Measurements from ENCODE around the gene MAEA. TPM values are rescaled to one million over a fixed set of nuclear protein-coding genes. Genes with fewer than 3 reads are reported as not detected.
A peak's percentile ranks its signal among the peaks of the same experiment; 100 is the strongest.

MAEA gene
- polyA plus RNA-seq, 2 of the 4 experiments (the other 2 are of a cell fraction): 46.1 to 58.4 TPM

DNA sequence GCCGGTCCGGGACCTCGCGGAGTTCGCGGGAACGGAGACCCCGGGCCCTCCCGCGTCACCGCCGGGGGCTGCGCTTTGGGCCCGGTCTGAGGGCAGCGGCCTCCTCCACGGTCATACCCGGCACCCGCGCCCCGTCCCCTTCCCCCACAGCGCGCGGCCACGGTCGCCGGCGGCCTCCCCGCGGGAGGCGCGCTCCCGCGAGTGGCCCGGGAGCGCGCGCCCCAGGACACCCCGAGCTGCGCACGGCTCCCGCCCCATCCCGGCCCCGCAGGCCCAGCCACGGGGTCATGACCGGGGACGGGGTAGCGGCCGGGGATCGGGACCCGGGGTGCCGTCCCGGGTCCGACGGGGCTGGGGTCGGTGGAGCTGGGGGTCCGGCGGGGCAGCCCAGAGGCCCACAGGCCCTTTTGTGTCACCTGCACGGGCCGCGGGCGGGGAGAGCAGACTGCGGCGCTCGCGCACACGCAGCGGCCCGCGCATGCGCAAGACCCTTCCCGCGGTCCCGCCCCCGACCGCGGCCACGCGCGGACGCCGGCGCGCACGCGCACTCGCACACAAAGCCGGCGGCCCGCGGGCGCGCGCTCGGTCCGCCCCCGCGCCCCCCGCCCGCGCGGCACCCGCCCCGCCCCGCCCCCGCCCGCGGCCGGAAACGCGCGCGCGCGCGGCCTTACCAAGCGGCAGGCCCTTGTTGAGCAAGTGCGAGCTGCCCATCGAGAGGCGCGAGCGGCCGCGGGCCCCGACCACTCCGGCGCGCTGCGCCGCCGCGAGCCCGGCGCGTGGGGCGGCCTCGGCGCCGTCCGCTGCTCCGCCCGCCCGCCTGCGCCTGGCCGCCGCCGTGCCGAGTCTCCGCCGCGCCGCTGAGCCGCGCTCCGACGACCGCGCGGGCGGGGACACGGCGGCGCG is 41.2 kb upstream of the MAEA start, which contains the start of gene CTBP1 (continued):
- TF ChIP-seq ATOH8 (CRISPR knock-in tag; IDR thresholded peaks at IDR 0.05; ENCODE audit: low read depth) (0 out of 2 replicates have a peak, but pooled peaks have one; percentile 32), SMC3 (IDR thresholded peaks at IDR 0.05) (no peak), PHF8 (IDR thresholded peaks at IDR 0.05; ENCODE audit: borderline replicate concordance, low read depth) (peak; percentile 45; the same call in 1 of the 2 replicates), POLR2A (IDR thresholded peaks at IDR 0.05; ENCODE audit: low read length) (peak; percentile 49), MAX (IDR thresholded peaks at IDR 0.05) (no peak; the same call in 1 of the 2 replicates), NPAS2 (CRISPR knock-in tag; IDR thresholded peaks at IDR 0.05; ENCODE audit: borderline replicate concordance) (no peak), CEBPB (IDR thresholded peaks at IDR 0.05) (no peak), MYC (IDR thresholded peaks at IDR 0.05; ENCODE audit: borderline replicate concordance, low read length) (0 out of 2 replicates have a peak, but pooled peaks have one; percentile 17), EP300 (IDR thresholded peaks at IDR 0.05) (no peak), TFCP2L1 (CRISPR knock-in tag; IDR thresholded peaks at IDR 0.05) (no peak), NFE2L2 (conservative IDR thresholded peaks at IDR 0.05; ENCODE audit: low read length) (no peak), KDM5A (IDR thresholded peaks at IDR 0.05) (no peak)
- TF ChIP-seq, protein P1, sequence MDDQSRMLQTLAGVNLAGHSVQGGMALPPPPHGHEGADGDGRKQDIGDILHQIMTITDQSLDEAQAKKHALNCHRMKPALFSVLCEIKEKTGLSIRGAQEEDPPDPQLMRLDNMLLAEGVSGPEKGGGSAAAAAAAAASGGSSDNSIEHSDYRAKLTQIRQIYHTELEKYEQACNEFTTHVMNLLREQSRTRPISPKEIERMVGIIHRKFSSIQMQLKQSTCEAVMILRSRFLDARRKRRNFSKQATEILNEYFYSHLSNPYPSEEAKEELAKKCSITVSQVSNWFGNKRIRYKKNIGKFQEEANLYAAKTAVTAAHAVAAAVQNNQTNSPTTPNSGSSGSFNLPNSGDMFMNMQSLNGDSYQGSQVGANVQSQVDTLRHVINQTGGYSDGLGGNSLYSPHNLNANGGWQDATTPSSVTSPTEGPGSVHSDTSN (IDR thresholded peaks at IDR 0.05): 0 out of 2 replicates have a peak, but pooled peaks have one; percentile 33

DNA sequence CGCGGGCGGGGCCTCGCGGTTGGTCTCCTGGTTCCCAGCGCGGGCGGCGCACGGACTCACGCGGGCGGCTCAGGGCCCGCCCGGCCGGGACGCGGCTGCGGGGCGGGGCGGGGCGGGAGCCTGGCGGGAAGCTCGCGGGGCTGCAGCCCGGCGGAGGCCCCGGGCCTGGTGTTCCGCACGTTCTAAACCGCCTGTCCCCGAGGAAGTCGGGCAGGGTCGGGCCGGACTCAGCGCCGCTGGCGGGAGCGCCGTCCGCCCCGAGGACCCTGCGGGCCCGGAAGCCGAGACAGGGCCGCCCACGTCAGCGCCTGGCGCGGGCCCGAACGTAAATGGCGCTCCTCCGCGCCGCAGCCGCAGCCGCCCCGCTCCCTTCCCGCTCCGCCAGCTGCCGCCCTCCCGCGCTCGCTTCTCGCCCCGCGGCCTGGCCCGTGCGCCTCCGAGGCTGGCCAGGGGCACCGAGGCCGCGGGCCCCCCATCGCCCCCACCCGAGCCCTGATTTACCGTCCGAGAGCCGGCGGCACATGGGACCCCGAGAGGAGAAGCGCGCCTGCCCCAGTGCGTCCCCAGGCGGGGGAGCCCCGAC is 40.5 kb upstream of the MAEA start:
- FAIRE-seq (no peak), DNase-seq (ENCODE audit: low read depth in 1 of 2, low spot score in 1 of 2) (peak; percentile 65 to 88), ATAC-seq (peak; percentile 66 to 68)
- ChIA-PET POLR2A (interaction anchor here (1.3 to 2.6 kb wide), 2 partner anchors 41 to 97 kb away, joined by 3 to 26 read pairs; partner anchors contain the start of gene UVSSA), CTCF (interaction anchor here (1.5 to 2.4 kb wide), 2 partner anchors 19 to 97 kb away, joined by 3 to 8 read pairs; partner anchors contain the start of gene UVSSA)
- peak overlapping the region; percentile 99 for H3K4me3 ChIP-seq
- peaks cover 16% of the 10 kb centered on the region for H3K4me1 ChIP-seq
- H3K9me3 ChIP-seq: peaks cover 44% of the 10 kb centered on the region
- H3K27ac ChIP-seq: peak overlapping the region; percentile 97 to 100
- peak overlapping the region; percentile 98 for H3K4me2 ChIP-seq
- WGBS (ENCODE audit: missing lambda C conversion rate): 0% methylated on average over 2 of the region's 86 CpGs
- TF ChIP-seq, protein P2, sequence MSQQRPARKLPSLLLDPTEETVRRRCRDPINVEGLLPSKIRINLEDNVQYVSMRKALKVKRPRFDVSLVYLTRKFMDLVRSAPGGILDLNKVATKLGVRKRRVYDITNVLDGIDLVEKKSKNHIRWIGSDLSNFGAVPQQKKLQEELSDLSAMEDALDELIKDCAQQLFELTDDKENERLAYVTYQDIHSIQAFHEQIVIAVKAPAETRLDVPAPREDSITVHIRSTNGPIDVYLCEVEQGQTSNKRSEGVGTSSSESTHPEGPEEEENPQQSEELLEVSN (IDR thresholded peaks at IDR 0.05; ENCODE audit: borderline replicate concordance, low read depth): peak; percentile 71; the same call in 1 of the 2 replicates
- no peak for TF ChIP-seq CBX2 (IDR thresholded peaks at IDR 0.05; ENCODE audit: borderline replicate concordance, low read depth)
- TF ChIP-seq ATOH8 (CRISPR knock-in tag; IDR thresholded peaks at IDR 0.05; ENCODE audit: low read depth): no peak
- no peak for TF ChIP-seq ZSCAN20 (CRISPR knock-in tag; IDR thresholded peaks at IDR 0.05)
- TF ChIP-seq, protein P3, sequence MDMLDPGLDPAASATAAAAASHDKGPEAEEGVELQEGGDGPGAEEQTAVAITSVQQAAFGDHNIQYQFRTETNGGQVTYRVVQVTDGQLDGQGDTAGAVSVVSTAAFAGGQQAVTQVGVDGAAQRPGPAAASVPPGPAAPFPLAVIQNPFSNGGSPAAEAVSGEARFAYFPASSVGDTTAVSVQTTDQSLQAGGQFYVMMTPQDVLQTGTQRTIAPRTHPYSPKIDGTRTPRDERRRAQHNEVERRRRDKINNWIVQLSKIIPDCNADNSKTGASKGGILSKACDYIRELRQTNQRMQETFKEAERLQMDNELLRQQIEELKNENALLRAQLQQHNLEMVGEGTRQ (IDR thresholded peaks at IDR 0.05): no peak
- TF ChIP-seq CHD4 (IDR thresholded peaks at IDR 0.05; ENCODE audit: borderline replicate concordance): no peak
- TF ChIP-seq RNF2 (IDR thresholded peaks at IDR 0.05; ENCODE audit: borderline replicate concordance, low read depth): no peak
- peak; percentile 32 to 56; a peak in 3 of 5 replicates for TF ChIP-seq JUN (IDR thresholded peaks at IDR 0.05)
- no peak for TF ChIP-seq HOXB5 (CRISPR knock-in tag; IDR thresholded peaks at IDR 0.05)
- TF ChIP-seq, protein P4, sequence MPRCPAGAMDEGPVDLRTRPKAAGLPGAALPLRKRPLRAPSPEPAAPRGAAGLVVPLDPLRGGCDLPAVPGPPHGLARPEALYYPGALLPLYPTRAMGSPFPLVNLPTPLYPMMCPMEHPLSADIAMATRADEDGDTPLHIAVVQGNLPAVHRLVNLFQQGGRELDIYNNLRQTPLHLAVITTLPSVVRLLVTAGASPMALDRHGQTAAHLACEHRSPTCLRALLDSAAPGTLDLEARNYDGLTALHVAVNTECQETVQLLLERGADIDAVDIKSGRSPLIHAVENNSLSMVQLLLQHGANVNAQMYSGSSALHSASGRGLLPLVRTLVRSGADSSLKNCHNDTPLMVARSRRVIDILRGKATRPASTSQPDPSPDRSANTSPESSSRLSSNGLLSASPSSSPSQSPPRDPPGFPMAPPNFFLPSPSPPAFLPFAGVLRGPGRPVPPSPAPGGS (IDR thresholded peaks at IDR 0.05): peak; percentile 41; the same call in 1 of the 3 replicates
- TF ChIP-seq ESRRA (IDR thresholded peaks at IDR 0.05; ENCODE audit: borderline replicate concordance, low read length): no peak
- TF ChIP-seq HEYL (CRISPR knock-in tag; IDR thresholded peaks at IDR 0.05): no peak
- no peak for TF ChIP-seq RARB (CRISPR knock-in tag; IDR thresholded peaks at IDR 0.05)
- no peak for TF ChIP-seq JUNB (IDR thresholded peaks at IDR 0.05)
- TF ChIP-seq ZC3H11A (IDR thresholded peaks at IDR 0.05): no peak
- TF ChIP-seq RAD21 (conservative IDR thresholded peaks at IDR 0.05 in 1 of 2, IDR thresholded peaks at IDR 0.05 in 1 of 2): no peak
- TF ChIP-seq PHF8 (IDR thresholded peaks at IDR 0.05; ENCODE audit: borderline replicate concordance, low read depth): peak; percentile 53; the same call in 1 of the 2 replicates
- no peak for TF ChIP-seq FOSB (CRISPR knock-in tag; IDR thresholded peaks at IDR 0.05)
- TF ChIP-seq HDAC2 (IDR thresholded peaks at IDR 0.05): no peak
- TF ChIP-seq RCOR1 (IDR thresholded peaks at IDR 0.05; ENCODE audit: low read depth, low read length): no peak
- TF ChIP-seq TP53 (CRISPR knock-in tag; IDR thresholded peaks at IDR 0.05): no peak
- TF ChIP-seq NPAS2 (CRISPR knock-in tag; IDR thresholded peaks at IDR 0.05; ENCODE audit: borderline replicate concordance): no peak

Measured in A549 (cell line).